HepG2 (cell line): ENCODE data around the gene C1QTNF6. TPM values are rescaled to one million over a fixed set of nuclear protein-coding genes. Genes with fewer than 3 reads are reported as not detected.

Experiments
- ATAC-seq: fragments of 200-7000 bp; cut with Tn5 transposase; 3 replicates; pipeline ENCODE4 v1.9.1; 2020; ENCODE audit warnings: mild to moderate bottlenecking, moderate library complexity
- BruUV-seq: library from RNA; stranded (reverse); fragments of 400-500 nt; replicated peaks from 2 replicates; lab custom pipeline; 2021; lab: Mats Ljungman, UMichigan
- CTCF ChIA-PET: fragments of 300-600 bp; formaldehyde crosslinking; extraction: SDS; loops from one replicate; lab custom pipeline; 2021; ENCODE audit warnings: low total read pairs, inconsistent platforms, low intra/inter-chr PET ratio; lab: Yijun Ruan, JAX
- POLR2A ChIA-PET: fragments of 350-600 bp; sonication (Branson Sonifier 250); formaldehyde crosslinking; loops from one replicate; lab custom pipeline; 2020; ENCODE audit warnings: antibody characterized with exemption, inconsistent platforms; lab: Yijun Ruan, JAX
- DNase-seq: peaks from one replicate; pipeline ENCODE4 v3.0.0-alpha.2; 2015; ENCODE audit warnings: low spot score
- FAIRE-seq: peaks from 3 replicates; lab custom pipeline; 2011; peaks lifted over from hg19 to GRCh38; lab: Jason Lieb, UNC
- H2AFZ ChIP-seq: one replicate; pipeline ENCODE4 v1.6.1; 2011; ENCODE audit warnings: low read length, inconsistent platforms
- H3K27ac ChIP-seq: fragments of 300-600 bp; 3 replicates; pipeline ENCODE4 v1.8.0; 2011; ENCODE audit warnings: mixed run types, mild to moderate bottlenecking, mixed read lengths, low read length, inconsistent platforms; ENCODE audit not compliant: insufficient read depth; ENCODE audit errors: extremely low read length
- H3K27me3 ChIP-seq, 2 experiments: fragments of 200-600 bp in 1 of 2; 2 replicates in 1 of 2; 3 replicates in 1 of 2; pipeline versions ENCODE4 v1.6.0 to v1.8.0; 2011; ENCODE audit warnings: low read length in 2 of 2, mild to moderate bottlenecking in 2 of 2, moderate library complexity in 2 of 2, inconsistent platforms in 1 of 2; ENCODE audit not compliant: insufficient read depth in 2 of 2, control insufficient read depth in 1 of 2
- H3K36me3 ChIP-seq, 2 experiments: fragments of 200-600 bp in 1 of 2; replicated peaks in 1 of 2; 2 replicates in 1 of 2; 3 replicates in 1 of 2; pipeline versions ENCODE4 v1.5.1 to v1.8.0; 2011; ENCODE audit warnings: low read length in 2 of 2, inconsistent platforms in 1 of 2; ENCODE audit not compliant: insufficient read depth in 2 of 2, control insufficient read depth in 1 of 2
- H3K4me1 ChIP-seq: 2 replicates; pipeline ENCODE4 v1.5.1; 2012; ENCODE audit warnings: low read length, inconsistent platforms; ENCODE audit not compliant: insufficient read depth
- H3K4me2 ChIP-seq: 2 replicates; pipeline ENCODE4 v1.6.0; 2011; ENCODE audit warnings: low read depth, low read length, inconsistent platforms
- H3K4me3 ChIP-seq, 3 experiments: fragments of 200-600 bp in 1 of 3; sonication (generic), shearing (Covaris generic) in 1 of 3; replicated peaks in 1 of 3; 2 replicates each; pipeline ENCODE4 v1.5.1; 2011 to 2016; ENCODE audit warnings: low read length in 3 of 3, inconsistent platforms in 2 of 3, low read depth in 2 of 3, mild to moderate bottlenecking in 2 of 3, control low read depth in 1 of 3, mixed read lengths in 1 of 3; ENCODE audit not compliant: insufficient read depth in 1 of 3
- H3K79me2 ChIP-seq: one replicate; pipeline ENCODE4 v1.6.1; 2011; ENCODE audit warnings: low read length, inconsistent platforms; ENCODE audit not compliant: insufficient read depth
- H3K9ac ChIP-seq: 2 replicates; pipeline ENCODE4 v1.6.0; 2011; ENCODE audit warnings: mild to moderate bottlenecking, low read depth, low read length, inconsistent platforms; ENCODE audit not compliant: insufficient read depth
- H3K9me3 ChIP-seq: 2 replicates; pipeline ENCODE4 v1.5.1; 2012; ENCODE audit warnings: mild to moderate bottlenecking, low read length
- H4K20me1 ChIP-seq: 2 replicates; pipeline ENCODE4 v1.6.0; 2011; ENCODE audit warnings: inconsistent platforms, mild to moderate bottlenecking, low read length, moderate library complexity; ENCODE audit not compliant: insufficient read depth
- ASH2L ChIP-seq: fragments of 300-600, 200-600 bp; sonication (generic); IDR thresholded peaks from 2 replicates; pipeline ENCODE4 v1.7.0; 2017; ENCODE audit warnings: low read depth, mild to moderate bottlenecking, moderate library complexity, mixed read lengths, low read length; ENCODE audit not compliant: insufficient read length
- MTF2 ChIP-seq: sonication (generic); formaldehyde crosslinking; IDR thresholded peaks from 2 replicates; pipeline ENCODE4 v1.5.0; 2020; ENCODE audit warnings: missing genetic modification reagents, borderline replicate concordance
- MXD4 ChIP-seq: IDR thresholded peaks from 2 replicates; pipeline ENCODE4 v1.6.1; 2016; ENCODE audit warnings: mild to moderate bottlenecking, missing biosample characterization, missing genetic modification reagents
- PRMT3 ChIP-seq: sonication (generic); formaldehyde crosslinking; IDR thresholded peaks from 2 replicates; pipeline ENCODE4 v1.8.1; 2022; ENCODE audit warnings: low read depth, mild to moderate bottlenecking, moderate library complexity, missing genetic modification reagents, borderline replicate concordance
- RBAK ChIP-seq: sonication (generic); formaldehyde crosslinking; IDR thresholded peaks from 2 replicates; pipeline ENCODE4 v1.5.1; 2020; ENCODE audit warnings: mild to moderate bottlenecking, missing genetic modification reagents
- SP5 ChIP-seq: IDR thresholded peaks from 2 replicates; pipeline ENCODE4 v1.6.1; 2016; ENCODE audit warnings: low read depth, borderline replicate concordance
- TBL1XR1 ChIP-seq: fragments of 150-350 bp; IDR thresholded peaks from 2 replicates; pipeline ENCODE4 v1.6.1; 2014; ENCODE audit warnings: borderline replicate concordance, low read length; ENCODE audit not compliant: partially characterized antibody
- TOPORS ChIP-seq: sonication (generic); formaldehyde crosslinking; IDR thresholded peaks from 2 replicates; pipeline ENCODE4 v1.8.0; 2023; ENCODE audit warnings: mild to moderate bottlenecking, missing genetic modification reagents
- ZBTB3 ChIP-seq: sonication (generic); formaldehyde crosslinking; IDR thresholded peaks from 2 replicates; pipeline ENCODE4 v1.4.0; 2020; ENCODE audit warnings: low read depth, mild to moderate bottlenecking, moderate library complexity, missing genetic modification reagents, borderline replicate concordance
- ZFY ChIP-seq: sonication (generic); formaldehyde crosslinking; IDR thresholded peaks from 2 replicates; pipeline ENCODE4 v1.4.0; 2020; ENCODE audit warnings: missing genetic modification reagents
- ZNF280B ChIP-seq: sonication (generic); formaldehyde crosslinking; IDR thresholded peaks from 2 replicates; pipeline ENCODE4 v1.5.0; 2020; ENCODE audit warnings: missing genetic modification reagents, mild to moderate bottlenecking, borderline replicate concordance
- ZNF737 ChIP-seq: sonication (generic); formaldehyde crosslinking; IDR thresholded peaks from 2 replicates; pipeline ENCODE4 v1.5.0; 2020; ENCODE audit warnings: missing genetic modification reagents, mild to moderate bottlenecking, borderline replicate concordance
- ZNF770 ChIP-seq: sonication (generic); formaldehyde crosslinking; IDR thresholded peaks from 2 replicates; pipeline ENCODE4 v1.5.0; 2020; ENCODE audit warnings: mild to moderate bottlenecking, missing genetic modification reagents
- WGBS: methylation state at CpG from one replicate; pipeline ENCODE4 v1.1.6; 2017; ENCODE audit warnings: low lambda C conversion rate; 5-methylcytosine and 5-hydroxymethylcytosine counted together
- in situ Hi-C: cut with HindIII; loops from 2 replicates; pipeline ENCODE4 v1.10.0; 2017; ENCODE audit warnings: low pct_unique_long_range_greater_than_20kb; ENCODE audit not compliant: extremely low pct_ligation_motif_present
- intact Hi-C: fragments of 100-400 bp; cut with micrococcal nuclease; formaldehyde crosslinking; loops from one replicate; pipeline ENCODE4 v1.10.0; 2022; ENCODE audit not compliant: unreplicated experiment
- polyA plus RNA-seq, 8 experiments: library from polyadenylated mRNA; depleted of rRNA in 3 of 8; stranded (reverse) in 7 of 8; unstranded in 1 of 8; fragments of >200 nt; fragmentation: Illumina TruSeq in 4 of 8; extraction: Trizol in 4 of 8; gene quantifications; 2 replicates each; pipeline versions ENCODE4 v1.2.1 to v1.2.3, GENCODE V29; 2011 to 2016; ENCODE audit warnings: low read depth in 4 of 8, missing spikeins in 1 of 8, mixed read lengths in 1 of 8; ENCODE audit not compliant: insufficient read depth in 1 of 8
- total RNA-seq, 5 experiments: library from RNA; depleted of rRNA; stranded (reverse); fragments of >200 nt; fragmentation: Illumina TruSeq; extraction: Trizol; gene quantifications; 2 replicates each; pipeline ENCODE4 v1.2.3, GENCODE V29; 2016; ENCODE audit warnings: low read depth in 1 of 5
- TF ChIP-seq, protein P1 (sequence below): sonication (generic); formaldehyde crosslinking; IDR thresholded peaks from 2 replicates; pipeline ENCODE4 v1.8.0; 2022; ENCODE audit warnings: missing genetic modification reagents, low read depth, mild to moderate bottlenecking, borderline replicate concordance

C1QTNF6 gene
- total and polyA plus RNA-seq, 2 of the 13 experiments (the other 11 are each of a cell fraction or from before 2014, with no cell fraction given) = 2.7 to 6.9 TPM

GRCh38 chr22:37221424-37222333 lies 33.6 kb upstream of the C1QTNF6 start:
- BruUV-seq = no TSS peak
- WGBS = 36% methylated on average over 10 of the region's 10 CpGs
- Histone ChIP-seq H2AFZ (no peak overlapping the region), H3K27me3 (peaks cover 0 to 12% of the 10 kb centered on the region in 2 experiments; a peak in 2 of 5 replicates), H3K4me1 (no peaks in the 10 kb centered on the region), H3K9ac (no peak overlapping the region), H3K36me3 (no peaks in the 10 kb centered on the region), H3K27ac (no peak overlapping the region), H3K4me2 (no peak overlapping the region), H3K4me3 (no peak overlapping the region), H4K20me1 (no peaks in the 10 kb centered on the region), H3K79me2 (no peaks in the 10 kb centered on the region), H3K9me3 (no peaks in the 10 kb centered on the region)
- FAIRE-seq (no peak), ATAC-seq (peak; percentile 56), DNase-seq (no peak)
- intact Hi-C loops (no loop called here), in situ Hi-C loops (no loop called here)
- TF ChIP-seq TOPORS (no peak), ZFY (no peak), PRMT3 (no peak), SP5 (CRISPR knock-in tag) (no peak), TBL1XR1 (no peak), RBAK (CRISPR knock-in tag) (peak; percentile 76; the same call in 1 of the 2 replicates), ZNF280B (CRISPR knock-in tag) (no peak), ASH2L (no peak), ZNF770 (CRISPR knock-in tag) (peak; percentile 38; the same call in 1 of the 2 replicates), ZNF737 (no peak), MTF2 (CRISPR knock-in tag) (no peak), ZBTB3 (CRISPR knock-in tag) (no peak), MXD4 (no peak)
- TF ChIP-seq, protein P1, sequence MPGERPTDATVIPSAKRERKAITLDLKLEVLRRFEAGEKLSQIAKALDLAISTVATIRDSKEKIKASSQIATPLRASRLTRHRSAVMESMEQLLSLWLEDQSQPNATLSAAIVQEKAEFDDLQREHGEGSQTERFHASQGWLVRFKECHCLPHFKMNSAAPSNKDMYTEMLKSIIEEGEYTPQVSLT = no peak
- CTCF ChIA-PET = no interaction called here
- POLR2A ChIA-PET = no interaction called here
